T47D (cell line): Measurements from ENCODE around the gene GYPC.

Source experiments
- DNase-seq, 2 experiments: peaks; one replicate each; pipeline versions ENCODE4 v3.0.0 to v3.0.0-alpha.2; 2011 to 2012; ENCODE audit warnings: low read depth in 1 of 2, low spot score in 1 of 2
- JUND ChIP-seq: IDR thresholded peaks from 2 replicates; pipeline ENCODE4 v1.6.1; 2012; ENCODE audit warnings: low read depth
- in situ Hi-C: cut with HindIII; loops from 2 replicates; pipeline ENCODE4 v1.10.0; 2016; ENCODE audit warnings: low sequenced_read_pairs, low pct_unique_long_range_greater_than_20kb

The GYPC gene

DNA sequence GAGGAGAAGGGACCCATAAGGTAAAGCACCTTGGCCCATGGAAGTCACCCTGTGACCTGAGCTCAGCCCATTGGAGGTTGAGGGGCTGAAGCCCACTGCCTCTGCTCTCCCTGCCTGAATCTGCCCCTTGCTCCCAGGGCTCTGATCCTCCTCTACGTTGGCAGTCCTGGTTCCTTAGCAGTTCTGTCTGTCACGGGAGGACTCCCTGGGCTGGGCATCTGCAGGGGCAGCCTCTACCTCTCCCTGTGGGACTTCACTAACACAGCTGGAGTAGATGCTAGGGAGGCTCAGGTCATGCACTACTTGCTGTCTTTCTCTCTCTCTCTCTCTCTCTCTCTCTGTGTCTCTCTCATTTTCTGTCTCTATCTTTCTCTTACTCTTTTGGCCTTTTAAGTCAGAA, 8.7 kb downstream of the GYPC start:
- TF ChIP-seq JUND: no peak
- in situ Hi-C loops: no loop called here
- DNase-seq: no peak

DNA sequence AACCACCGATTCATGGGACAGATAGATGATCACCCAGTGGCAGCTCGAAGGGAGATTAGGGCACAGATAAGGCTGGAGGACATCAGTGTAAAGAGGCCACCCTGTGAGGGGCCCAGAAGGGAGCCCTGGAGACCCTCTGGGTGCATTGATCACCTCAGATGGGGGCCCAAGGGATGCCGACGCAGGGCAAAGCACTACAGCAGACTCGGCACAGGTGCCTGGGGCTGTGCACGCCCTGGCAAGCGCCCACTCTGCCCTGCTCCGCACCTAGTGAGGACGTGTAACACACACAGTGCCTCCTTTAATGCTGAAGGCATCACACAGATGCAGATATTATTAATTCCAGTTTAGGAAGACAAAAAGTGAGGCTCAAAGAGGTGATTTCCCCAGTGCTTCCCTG, 9.5 kb downstream of the GYPC start:
- in situ Hi-C loops: no loop called here
- no peak for DNase-seq
- no peak for TF ChIP-seq JUND

DNA sequence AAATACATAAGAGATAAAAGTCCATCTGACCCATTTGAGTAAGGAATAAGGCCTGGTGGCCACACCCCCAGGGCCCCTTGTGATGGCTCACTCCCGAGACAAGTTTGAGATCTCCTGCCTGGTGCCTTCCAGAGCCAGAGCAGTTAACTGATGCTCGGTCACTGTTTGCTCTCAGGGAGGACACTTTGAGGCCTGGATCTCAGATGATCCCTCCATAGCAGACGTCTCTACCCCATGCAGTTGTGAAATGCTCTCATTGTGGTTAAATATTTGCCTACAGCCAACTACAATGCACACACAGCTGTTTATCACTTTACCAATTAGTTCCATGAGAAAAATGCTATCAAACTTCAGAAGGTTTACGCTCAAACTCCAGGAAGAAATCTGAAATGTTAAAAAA, 12.3 kb downstream of the GYPC start:
- in situ Hi-C loops: no loop called here
- no peak for DNase-seq
- no peak for TF ChIP-seq JUND

DNA sequence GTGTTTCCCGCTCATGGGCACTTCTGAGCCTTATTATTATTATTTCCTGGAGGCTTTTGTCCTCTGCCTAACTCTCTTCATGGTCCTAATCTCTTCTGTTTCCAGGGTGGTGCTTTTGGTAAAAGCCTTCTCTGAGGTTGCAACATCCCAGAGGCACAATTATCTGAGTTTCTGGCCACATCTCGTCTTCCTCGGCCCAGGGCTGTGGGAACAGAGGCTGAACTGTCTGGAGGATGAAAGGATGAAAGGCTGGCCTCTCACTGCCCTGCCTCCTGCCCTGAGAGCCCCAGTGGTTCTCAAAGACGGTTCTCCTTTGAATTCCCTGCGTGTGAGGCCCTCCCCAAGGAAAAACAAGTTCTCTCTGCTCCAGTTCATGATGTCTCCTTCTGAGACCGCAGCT, 13.8 kb downstream of the GYPC start:
- in situ Hi-C loops: no loop called here
- no peak for TF ChIP-seq JUND
- no peak for DNase-seq

DNA sequence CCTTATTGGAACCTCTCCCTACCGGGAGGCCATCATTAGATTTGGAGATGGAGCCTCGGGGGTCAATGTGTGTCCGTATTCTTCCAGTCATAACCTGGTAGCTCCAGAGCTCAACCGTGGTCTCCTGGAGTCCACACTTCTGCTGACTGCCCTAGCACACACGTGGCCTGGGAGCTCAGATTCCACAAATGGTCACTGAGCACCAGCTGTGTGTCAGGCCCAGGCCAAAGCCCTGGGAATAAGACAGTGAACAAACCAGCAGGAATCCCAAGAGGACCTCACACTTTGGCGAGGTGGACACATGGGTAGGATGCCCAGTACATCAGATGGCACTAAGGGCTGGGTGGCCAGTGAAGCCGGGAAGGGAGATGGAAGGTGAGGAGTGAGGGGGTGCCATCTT, 15.5 kb downstream of the GYPC start:
- no peak for DNase-seq
- in situ Hi-C loops: no loop called here
- no peak for TF ChIP-seq JUND

DNA sequence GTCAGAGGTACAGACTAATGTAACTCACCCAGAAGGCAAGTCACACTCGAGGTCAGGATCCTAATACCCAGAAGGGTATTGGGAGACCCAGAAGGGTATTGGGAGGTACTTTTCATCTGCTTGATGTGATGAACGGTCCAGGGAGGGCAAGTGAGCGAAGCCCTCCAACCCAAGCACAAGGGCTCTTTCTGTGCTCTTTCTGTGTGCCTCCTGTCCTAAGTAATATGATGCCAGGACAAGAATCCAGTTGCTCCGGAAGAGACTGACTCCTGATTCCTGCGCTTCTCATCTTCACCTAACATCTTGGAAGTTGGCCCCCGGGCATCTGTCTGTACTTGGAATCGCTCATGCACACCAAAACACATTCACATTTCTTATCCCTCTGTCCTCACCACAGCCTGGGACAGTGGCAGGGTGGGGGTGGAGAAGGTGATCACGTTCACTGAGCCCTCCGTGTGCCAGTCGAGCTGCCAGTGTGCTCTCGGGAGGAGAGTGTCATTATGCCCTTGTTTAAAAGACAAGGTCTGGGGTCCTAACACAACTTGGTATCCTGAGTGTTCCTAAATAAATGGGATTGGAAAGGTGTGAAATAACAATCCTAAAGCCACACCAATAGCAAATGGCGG, 17.1 kb downstream of the GYPC start:
- in situ Hi-C loops: no loop called here
- TF ChIP-seq JUND: no peak
- no peak for DNase-seq

DNA sequence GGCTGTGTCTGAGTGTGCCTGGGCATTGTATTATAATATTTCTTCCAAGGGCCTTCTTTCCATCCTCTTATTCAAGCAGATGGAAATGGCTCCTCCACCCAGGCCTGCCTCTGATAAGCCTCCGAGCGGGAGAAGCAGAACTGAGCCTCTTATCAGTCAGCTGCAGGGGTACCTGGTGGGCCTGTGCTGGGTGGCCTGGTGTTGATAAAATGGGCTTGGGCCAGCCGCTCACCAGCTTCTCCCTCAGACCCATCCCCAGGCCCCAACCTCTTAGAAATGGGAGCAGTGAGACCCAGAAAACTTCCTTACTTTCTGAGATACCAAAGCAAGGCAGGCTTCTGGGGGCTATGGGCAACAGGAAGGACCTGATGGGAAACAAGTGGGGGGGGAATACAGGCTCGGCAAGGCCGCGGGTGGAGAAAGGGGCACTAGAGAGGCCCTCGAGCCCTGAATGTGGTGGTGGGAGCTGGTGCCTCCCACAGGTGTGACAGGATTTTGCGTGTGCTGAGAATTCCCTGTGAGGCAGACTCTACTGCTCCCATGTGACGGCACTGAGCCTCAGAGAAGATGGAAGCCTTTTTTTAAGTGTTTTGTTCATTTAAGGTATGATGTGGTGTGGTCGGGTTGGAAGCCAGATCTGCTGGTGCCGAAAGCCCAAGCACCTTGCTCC, 18.3 kb downstream of the GYPC start:
- TF ChIP-seq JUND: no peak
- in situ Hi-C loops: no loop called here
- DNase-seq: no peak

DNA sequence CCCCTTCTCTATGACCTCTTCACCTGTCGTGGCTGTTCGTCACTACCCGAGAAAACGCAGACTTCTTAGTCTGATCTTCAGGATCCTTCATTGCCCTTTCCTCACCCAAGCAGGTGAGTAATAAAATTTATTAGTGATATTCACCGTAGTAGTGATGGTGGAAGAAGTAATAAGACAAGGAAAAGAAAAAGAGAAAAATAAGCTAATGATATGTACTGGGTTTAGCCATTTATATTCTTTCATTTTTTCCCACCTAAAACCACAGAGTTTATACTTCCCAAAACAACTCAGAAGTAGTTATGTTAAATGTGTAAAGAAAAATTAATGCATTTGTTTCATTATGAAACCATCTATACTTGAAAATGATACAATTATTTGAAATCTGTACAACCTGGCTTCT, 19.7 kb downstream of the GYPC start:
- no peak for TF ChIP-seq JUND
- in situ Hi-C loops: no loop called here
- DNase-seq: no peak

DNA sequence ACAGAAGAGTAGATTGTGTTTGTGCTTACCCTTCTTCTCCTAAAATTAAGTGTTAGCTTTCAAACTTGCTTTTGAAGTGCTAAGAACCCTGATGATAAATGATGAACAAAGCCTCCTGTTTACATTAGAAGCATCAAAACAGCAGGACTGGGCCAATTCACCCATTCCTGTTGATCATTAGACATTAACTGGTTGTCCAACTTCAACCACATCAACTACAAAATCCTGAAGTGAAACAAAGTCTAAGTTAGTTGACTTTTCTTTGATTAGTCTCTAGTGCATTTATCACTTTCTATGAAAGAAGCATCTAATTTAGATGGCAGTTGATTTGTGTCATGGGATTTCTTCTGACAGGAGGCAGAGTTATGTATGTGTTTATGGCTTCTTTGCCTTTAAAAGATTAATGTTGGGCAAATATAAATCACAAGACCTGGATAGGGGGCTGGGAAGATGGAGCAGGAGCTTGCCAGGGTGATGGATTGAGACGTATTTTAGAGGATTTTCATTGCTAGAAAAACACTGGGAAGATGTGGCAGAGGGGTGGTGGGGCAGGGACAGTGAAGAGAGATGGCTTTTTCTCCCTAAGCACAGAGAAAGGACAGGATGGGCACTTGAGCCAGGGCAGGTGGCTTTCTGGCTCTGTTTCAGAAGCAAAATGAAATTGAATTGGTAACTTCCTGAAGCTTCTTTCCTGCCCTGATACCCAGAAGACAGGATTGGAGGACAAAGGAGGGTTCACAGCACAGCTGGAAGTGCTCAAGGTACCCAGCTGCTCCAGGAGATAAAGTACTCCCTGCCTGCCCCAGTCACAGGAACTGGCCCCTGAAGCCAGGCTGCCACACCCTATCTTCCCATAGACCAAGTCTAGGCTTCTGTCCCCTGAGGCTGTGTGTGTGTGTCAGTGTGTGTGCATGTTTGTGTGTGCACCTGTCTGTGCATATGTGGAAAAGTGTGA, 20.5 kb downstream of the GYPC start:
- DNase-seq: no peak
- in situ Hi-C loops: no loop called here
- no peak for TF ChIP-seq JUND

DNA sequence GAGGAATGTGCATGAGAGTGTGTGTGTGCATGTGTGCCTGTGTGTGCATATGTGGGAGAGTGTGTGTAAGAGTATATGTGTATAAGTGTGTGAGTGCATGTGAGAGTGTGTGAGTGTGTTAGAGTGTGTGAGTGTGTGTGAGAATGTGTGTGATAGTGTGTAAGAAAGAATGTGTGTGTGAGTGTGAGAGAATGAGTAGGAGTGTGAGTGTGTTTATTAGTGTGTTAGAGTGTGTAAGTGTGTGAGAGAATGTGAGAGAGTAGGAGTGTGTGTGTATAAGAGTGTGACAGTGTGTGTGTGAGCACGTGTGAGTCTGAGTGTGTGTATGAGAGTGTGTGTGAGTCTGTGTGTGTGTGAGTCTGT, 21.2 kb downstream of the GYPC start:
- no peak for TF ChIP-seq JUND
- in situ Hi-C loops: no loop called here
- no peak for DNase-seq

DNA sequence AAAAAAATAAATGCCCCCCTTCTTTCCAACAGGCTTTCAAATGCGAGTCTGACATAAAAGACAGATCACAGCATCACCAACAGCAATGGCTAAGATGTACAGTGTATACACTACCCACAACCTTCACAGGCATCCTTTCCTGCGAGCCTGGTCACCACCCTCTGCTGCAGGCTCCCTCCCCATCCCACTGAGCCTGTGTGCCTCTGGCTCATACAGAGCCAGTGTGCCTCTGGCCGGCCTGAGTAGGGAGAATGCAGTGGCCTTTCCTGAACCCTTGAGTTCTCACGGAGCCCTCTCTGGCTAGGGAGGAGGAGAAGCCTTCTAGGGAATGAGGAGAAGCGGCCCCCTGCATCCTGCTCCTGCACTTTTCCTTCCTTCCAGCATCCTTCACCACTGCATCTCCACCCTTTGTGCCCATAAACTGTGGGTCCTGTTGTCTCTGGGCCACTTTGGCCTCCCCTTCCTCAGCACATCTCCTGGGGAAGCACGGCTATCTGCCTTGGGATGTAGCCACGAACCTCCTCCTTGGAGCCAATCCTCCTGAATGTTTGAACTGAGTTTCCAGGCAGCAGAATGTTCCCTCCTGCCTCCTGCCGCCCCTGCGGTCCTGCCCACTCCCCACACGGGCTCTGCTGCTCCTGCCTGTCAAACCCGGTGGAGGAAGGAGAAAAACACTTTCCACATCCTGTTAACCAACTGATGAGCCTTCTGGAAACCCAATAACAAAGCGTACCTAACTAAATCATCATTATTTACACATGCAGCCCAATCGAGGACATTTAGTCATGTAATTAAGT, 22.5 kb downstream of the GYPC start:
- in situ Hi-C loops: no loop called here
- no peak for TF ChIP-seq JUND
- no peak for DNase-seq

DNA sequence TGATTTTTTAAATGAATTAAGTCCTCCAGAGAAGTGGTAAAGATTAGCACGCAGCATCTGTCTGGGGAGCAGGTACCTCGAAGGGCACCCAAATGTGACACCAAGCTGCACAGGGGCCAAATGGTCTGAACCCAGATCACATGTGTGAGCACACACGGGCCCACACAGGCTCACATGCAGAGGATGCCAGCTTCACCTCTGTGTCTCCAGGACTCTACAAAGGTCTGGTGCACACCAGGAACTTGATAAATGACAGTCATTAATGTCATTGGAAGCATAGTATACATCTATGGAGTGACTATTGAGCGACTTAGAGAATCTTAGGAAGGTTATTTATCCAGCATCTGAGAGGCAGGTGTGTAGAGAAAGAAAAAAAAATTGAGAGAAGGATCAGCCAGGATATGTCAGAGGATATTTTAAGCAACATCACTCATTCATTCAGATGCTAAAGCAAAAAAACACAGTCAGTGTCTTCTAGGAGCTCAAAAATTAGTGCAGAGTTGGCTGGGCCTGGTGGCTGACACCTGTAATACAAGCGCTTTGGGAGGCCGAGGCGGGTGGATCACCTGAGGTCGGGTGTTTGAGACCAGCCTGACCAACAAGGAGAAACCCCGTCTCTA, 23.2 kb downstream of the GYPC start:
- in situ Hi-C loops: no loop called here
- no peak for TF ChIP-seq JUND
- DNase-seq: no peak

DNA sequence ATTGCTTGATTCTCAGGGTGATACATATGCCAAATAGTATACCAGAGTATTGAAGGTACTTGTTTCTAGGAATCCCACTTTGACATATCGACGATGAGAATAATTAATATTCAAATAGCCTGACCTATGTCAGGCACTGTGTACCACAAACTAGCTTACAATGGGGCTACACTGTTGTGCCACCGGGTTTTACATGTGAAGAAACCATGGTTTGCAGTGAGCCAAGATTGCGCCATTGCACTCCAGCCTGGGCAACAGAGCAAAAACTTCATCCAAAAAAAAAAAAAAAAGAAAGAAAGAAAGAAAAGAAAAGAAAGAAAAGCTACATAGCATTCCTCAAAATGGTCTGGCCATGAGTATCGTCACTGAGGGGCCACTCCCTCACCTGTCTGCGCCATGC, 25.5 kb downstream of the GYPC start:
- in situ Hi-C loops: no loop called here
- no peak for TF ChIP-seq JUND
- no peak for DNase-seq
